NT2/D1 (cell line): Measurements from ENCODE around the gene ATP6AP2.

Experiments used
- SUZ12 ChIP-seq: IDR thresholded peaks from 2 replicates; pipeline ENCODE4 v1.6.1; 2011; ENCODE audit not compliant: insufficient read length, insufficient read depth; ENCODE audit errors: extremely low read depth
- YY1 ChIP-seq: IDR thresholded peaks from 2 replicates; pipeline ENCODE4 v1.6.1; 2011; ENCODE audit not compliant: insufficient read length, insufficient read depth
- ZNF274 ChIP-seq: IDR thresholded peaks from 2 replicates; pipeline ENCODE4 v1.6.1; 2011; ENCODE audit warnings: mild to moderate bottlenecking, low read depth, low read length

- TF ChIP-seq ZNF274 = no peak
- TF ChIP-seq SUZ12 = no peak
- no peak for TF ChIP-seq YY1
Observed at GRCh38 chrX:40531056-40531826, 49.5 kb upstream of the ATP6AP2 start.
